Cardiac fibroblast (primary cell): ENCODE results near the gene ATRNL1.

ENCODE experiments used
- DNase-seq, 2 donors: peaks; one replicate each; pipeline versions ENCODE4 v3.0.0 to v3.0.0-alpha.2; 2010; ENCODE audit warnings: low read depth in 2 of 2
- H3K4me3 ChIP-seq, 2 donors: replicated peaks in 1 of 2; 1 replicate in 1 of 2; 2 replicates in 1 of 2; pipeline ENCODE4 v1.5.1; 2011; ENCODE audit warnings: low read depth in 2 of 2, low read length in 2 of 2, mild to moderate bottlenecking in 2 of 2, moderate library complexity in 1 of 2
- CTCF ChIP-seq: IDR thresholded peaks from one replicate; pipeline ENCODE4 v1.5.1; 2011; ENCODE audit warnings: low read depth, mild to moderate bottlenecking, low read length, inconsistent platforms

The ATRNL1 gene

DNA sequence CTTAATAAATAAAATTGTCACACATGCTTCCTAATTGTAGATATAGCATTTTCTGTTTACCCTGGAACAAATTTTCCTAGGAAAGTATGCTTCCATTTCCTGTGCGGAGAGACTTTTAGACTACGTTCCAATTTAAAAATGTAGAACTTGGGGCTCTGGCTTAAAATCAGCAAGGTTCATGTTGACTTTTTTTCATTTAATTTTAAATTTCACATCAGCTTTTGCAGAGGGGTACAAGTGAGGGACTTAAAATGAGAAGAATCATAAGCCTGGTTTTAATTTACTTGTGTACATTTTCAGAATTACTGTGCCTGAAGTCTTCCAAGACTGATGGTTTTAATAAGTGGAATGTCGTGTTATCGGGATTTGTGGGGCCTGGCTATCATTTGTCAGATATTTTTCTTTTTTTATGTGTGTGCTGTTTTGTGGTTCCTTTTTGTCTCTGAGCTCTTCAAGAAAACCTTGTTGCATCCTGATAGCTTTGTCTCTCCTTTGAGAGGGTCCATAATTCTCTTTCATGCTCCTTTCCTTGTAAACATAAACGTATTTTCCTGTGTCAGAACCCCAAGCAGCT lies 8.8 kb upstream of the ATRNL1 start:
- DNase-seq, result no peak
- no peak for TF ChIP-seq CTCF
- H3K4me3 ChIP-seq, result no peak overlapping the region

GRCh38 chr10:115091161-115091560 lies 2.0 kb upstream of the ATRNL1 start:
- no peak for TF ChIP-seq CTCF
- DNase-seq, result no peak
- H3K4me3 ChIP-seq, result no peak overlapping the region

- TF ChIP-seq CTCF, result no peak
- no peak for DNase-seq
These were observed 959 bp upstream of the ATRNL1 start for GRCh38 chr10:115092258-115092554.

DNA sequence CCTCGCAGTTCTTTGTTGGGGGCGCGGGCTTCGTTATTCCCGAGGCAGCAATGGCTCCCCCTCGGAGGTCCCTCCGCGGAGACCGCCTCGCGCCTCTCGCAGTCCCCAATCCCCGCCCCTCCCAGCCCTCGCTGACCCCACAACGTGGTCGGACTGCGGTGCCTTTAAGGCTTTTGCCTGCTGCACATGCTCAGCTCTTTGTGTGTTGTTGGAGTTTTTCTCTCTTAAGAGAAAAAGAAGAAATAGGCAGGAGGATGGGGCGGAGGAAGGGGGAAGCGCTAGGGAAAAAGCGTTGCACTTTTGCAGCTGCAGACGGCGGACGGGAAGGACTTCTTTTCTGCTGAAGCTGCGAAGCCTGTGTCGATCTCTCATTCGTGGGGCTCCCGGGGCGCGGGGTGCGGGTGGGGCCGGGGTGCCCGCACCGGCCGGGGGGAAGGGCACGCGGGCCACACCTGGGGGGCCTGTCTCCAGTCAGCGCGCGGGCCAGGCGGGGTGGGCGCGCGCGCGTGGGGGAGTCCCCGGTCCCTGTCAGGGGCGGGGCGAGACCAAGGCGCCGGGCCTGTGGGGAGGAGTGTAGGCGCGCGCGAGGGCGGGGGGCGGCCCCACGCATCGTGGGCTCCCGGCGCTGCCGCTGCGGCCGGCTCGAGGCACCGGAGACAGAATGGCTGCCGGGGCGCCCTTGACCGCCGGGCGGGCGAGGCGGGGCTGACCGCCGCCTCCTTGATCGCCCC lies 445 bp upstream of the ATRNL1 start:
- peak; percentile 10 to 48 for DNase-seq
- peak overlapping the region; percentile 49 for H3K4me3 ChIP-seq
- no peak for TF ChIP-seq CTCF

More at GRCh38 chr10:115092258-115092554, 959 bp upstream of the ATRNL1 start:
- H3K4me3 ChIP-seq, result peak overlapping the region; percentile 49

DNA sequence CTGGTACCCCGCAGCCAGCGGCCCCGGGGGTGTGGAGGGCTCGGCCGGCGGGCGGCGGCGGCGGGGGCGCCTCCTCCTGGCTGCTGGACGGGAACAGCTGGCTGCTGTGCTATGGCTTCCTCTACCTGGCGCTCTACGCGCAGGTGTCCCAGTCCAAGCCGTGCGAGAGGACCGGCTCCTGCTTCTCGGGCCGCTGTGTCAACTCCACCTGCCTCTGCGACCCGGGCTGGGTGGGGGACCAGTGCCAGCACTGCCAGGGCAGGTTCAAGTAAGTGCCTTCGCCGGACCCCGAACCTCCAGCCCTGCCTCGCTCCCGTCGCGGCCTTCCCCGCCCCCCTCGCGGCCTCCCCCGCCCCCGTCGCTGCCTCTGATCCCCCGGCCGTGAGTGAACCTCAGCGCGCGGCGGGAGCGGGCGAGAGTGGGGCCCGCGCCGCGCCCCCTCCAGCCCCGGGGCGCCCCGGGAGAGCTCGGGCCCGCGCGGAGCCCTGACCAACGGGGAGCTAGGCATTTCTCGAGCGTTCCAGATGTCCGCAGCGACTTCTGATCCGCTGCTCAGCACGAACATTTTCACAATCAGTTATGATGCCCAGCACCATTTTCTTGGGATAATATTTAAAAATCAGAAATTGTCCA lies 727 bp downstream of the ATRNL1 start:
- no peak for TF ChIP-seq CTCF
- H3K4me3 ChIP-seq, result peak overlapping the region; percentile 49 to 53
- no peak for DNase-seq

GRCh38 chr10:115094416-115095140 lies 1.4 kb downstream of the ATRNL1 start:
- no peak for DNase-seq
- H3K4me3 ChIP-seq, result no peak overlapping the region
- no peak for TF ChIP-seq CTCF
